LHCN-M2 (cell line): ENCODE data around the gene ANK3. TPM values are rescaled to one million over a fixed set of nuclear protein-coding genes. Genes with fewer than 3 reads are reported as not detected.
"Not testable (repeated sequence)": the region's sequence is repeated elsewhere in the genome, so short reads cannot be mapped to it uniquely, and the experiment has no call there.

Experiments
- DNase-seq: peaks from one replicate; pipeline ENCODE4 v3.0.0-alpha.2; 2012; ENCODE audit warnings: low read depth
- total RNA-seq: library from RNA; depleted of rRNA; stranded (reverse); fragments of >200 nt; gene quantifications from 2 replicates; pipeline ENCODE4 v1.2.3, GENCODE V29; 2014

ANK3 gene
- total RNA-seq, 1 experiment from 2014 or later = 4.5 TPM

DNA sequence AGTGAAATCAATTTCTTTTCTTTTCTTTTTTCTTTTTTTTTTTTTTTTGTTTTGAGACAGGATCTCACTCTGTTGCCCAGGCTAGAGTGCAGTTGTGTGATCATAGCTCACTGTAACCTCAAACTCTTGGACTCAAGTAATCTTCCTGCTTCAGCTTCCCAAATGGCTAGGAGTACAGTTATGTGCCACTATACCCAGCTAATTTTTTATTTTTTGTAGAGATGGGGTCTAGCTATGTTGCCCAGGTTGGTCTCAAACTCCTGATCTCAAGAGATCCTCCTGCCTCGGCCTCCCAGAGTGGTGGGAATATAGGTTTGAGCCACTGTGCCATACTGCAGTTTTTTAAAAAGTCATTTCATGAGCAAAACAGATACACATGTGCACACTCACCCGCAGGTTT lies 79.8 kb downstream of the ANK3 start:
- no peak for DNase-seq

DNA sequence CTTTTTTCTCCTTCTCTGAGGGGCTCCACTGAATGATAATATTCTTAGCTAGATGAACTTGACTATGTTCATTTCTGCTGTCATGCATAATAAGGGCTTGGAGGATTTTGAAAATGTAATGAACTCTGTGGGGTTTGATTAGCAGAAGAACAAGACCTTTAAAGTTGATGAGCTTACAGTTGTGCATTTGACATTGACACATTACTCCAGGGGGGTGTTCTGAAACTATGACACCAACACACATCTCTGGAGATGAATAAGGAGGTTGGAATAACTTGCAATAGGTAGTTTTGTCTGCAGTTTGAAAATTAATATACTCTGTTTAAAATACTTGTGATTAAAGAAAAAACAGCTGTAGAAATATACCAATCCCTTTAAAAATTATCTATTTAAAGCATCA lies 80.3 kb downstream of the ANK3 start:
- DNase-seq = no peak

DNA sequence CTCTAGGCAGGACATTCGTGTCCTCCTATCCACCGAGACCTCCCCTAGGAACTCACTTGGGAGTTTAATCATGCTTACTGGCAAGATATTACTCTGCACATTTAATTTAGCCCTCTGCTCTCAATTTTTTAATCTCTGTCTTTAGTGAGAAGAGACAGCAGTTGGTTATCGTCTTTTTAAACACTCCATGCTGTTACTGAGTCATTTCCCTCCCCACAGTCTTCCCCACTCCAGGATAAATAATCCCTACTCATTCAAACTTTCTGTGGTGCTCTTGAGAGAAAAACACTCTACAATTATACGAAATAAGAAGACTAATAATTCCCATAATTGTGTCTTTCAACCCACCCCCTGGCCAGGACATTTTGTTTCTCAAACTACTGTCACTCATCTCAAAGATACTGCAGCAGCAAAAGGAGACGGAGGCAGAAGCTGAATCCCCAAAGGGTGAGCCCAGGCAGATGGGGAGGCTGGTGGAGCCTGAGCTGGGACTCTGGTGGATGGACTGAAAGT lies 84.2 kb downstream of the ANK3 start:
- peak; percentile 31 for DNase-seq

GRCh38 chr10:60304829-60305379 lies 84.8 kb downstream of the ANK3 start:
- DNase-seq = no peak

DNA sequence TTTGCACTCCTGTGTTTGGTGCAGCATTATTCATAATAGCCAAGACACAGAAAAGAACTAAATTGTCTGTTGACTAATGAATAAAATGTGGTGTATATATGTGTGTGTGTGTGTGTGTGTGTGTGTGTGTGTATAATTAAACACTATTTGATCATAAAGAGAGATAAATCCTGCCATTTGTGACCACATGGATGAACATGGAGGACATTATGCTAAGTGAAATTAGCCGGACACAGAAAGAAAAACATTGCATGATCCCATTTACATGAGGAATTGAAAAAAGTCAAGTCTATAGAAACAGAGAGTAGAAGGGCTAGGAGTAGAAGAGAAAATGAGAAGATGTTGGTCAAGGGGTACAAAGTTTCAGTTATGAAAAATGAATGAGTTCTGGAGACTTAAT lies 85.9 kb downstream of the ANK3 start:
- DNase-seq = no peak

- DNase-seq = peak; percentile 91
Observed at GRCh38 chr10:60299961-60300883, 89.5 kb downstream of the ANK3 start.

GRCh38 chr10:60299390-60299778 lies 90.3 kb downstream of the ANK3 start:
- DNase-seq = no peak

GRCh38 chr10:60298408-60299389 lies 91.0 kb downstream of the ANK3 start:
- DNase-seq = no peak

- no peak for DNase-seq
Observed at GRCh38 chr10:60296073-60296472, 93.6 kb downstream of the ANK3 start.

GRCh38 chr10:60295028-60295937 lies 94.4 kb downstream of the ANK3 start:
- no peak for DNase-seq

DNA sequence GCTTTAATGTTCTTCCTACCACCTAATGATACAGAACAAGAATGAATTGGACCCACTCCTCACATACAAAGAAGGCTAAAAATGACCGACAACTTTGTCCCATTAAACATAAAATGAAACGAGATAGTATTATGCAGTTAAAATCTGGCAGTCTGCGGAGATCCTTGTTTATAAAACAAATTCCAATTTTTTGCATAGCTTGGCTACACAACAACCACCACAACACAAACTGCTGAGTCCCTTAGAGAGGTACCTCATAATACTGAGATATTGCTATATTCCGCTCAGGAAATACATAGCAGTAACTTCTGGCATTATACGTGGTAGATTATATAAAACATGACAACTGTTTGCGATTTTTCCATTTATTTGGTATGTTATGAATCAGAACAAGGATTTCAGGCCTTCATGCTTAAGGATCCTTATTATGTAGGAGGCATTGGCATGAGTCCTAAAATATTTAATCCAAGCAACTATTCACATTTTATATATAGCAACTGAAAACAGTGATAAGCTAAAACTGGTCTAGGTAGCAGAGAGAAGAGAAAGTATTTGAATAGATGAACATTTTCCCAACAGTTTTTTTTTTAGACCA lies 96.0 kb downstream of the ANK3 start:
- DNase-seq = no peak

DNA sequence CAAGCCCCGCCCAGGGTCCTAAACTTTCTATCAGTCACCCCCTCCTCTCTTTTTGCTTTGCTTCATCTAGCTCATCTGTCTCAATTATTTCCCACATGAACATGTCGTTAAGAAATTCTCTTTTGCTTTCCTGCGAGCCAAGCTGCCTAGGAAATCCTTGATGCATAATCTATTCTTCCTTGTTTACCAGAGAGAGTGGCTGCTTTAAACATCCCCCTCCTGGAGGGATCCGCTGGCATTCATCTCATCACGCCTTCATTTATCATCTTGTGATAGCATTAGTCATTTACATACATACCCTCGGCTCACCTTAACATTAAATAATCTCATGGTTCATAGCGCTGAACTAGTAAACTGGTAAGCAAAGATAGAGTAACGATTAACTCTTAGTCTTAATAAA lies 96.7 kb downstream of the ANK3 start:
- no peak for DNase-seq

GRCh38 chr10:60292536-60292935 lies 97.1 kb downstream of the ANK3 start:
- DNase-seq = not testable (repeated sequence)

DNA sequence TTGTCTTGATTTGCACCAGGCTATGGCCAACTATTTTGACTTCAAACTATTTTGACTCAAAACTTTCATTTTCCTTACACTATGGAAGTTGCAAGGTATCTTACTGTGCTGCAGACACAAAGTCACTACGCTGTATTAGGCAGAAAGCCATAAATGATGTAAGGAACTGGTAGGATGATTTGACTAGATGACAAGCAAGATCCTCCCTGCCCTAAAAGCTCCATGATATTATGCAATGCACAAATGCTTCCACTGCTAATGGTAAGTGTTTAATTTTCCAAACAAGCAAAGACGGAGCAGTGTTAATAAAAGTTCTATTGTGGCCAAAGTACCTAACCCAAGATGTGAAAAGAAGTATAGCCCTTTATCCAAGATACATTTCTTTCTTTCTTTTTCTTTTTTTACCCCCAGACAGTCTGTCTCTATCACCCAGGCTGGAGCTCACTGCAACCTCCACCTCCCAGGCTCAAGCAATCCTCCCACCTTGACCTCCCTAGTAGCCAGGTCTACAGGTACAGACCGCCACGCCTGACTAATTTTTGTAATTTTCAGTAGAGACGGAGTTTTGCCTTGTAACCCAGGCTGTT lies 98.2 kb downstream of the ANK3 start:
- DNase-seq = no peak

DNA sequence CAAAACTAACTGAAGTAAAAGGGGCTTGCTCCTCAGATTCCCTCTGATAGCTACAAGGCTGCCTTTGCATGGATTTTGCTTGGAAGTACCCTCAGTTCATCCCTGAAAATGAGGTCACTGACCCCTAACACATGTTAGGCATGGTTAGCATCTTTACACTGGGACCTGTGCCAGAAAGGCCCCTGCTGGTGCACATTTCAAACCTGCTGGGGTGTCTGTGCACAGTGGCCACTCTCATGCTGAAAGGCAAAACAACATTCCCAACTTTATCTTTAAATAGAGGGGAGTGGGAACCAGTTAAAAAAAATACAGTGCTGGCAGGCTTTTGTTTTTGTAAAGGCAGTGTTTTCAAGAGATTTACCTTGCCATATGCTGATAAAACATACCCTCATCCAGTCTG lies 99.1 kb downstream of the ANK3 start:
- DNase-seq = no peak

DNA sequence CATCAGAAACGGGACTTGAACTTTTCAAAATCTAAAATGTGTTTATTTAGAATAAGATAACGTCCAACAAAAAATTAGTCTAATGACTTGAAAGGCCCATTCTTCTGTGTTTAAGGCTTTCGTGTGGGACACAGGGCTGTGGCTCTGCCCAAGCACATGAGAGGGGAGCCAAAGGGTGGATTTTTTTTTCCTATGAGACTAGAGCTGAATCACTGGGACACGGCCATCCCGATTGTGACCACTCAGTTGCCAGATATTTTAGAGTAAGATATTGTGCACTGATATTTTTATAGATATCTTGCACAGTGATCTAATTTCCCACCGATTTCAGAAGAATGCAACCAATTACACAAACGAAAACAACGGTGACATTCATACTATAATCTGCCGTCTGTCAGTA lies 99.9 kb downstream of the ANK3 start:
- no peak for DNase-seq

DNA sequence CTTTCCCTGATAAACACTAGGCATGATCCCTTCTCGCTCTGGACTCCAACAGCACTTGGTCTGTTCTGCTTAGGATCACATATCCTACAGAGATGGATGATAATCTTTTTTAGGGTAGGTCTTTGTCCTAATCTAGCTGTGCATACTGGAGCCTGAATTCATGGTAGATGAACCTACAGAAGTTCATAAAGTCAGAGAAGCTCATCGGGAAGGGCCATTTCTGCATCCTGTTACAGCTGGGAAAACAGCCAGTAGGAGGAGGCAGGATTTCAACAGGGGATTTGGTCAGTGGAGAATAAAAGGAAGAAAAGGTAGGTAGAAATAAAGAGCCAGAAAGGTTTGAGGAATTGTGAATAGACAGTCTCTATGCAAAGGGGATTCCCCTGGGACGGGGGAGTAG lies 101.4 kb downstream of the ANK3 start:
- no peak for DNase-seq

DNA sequence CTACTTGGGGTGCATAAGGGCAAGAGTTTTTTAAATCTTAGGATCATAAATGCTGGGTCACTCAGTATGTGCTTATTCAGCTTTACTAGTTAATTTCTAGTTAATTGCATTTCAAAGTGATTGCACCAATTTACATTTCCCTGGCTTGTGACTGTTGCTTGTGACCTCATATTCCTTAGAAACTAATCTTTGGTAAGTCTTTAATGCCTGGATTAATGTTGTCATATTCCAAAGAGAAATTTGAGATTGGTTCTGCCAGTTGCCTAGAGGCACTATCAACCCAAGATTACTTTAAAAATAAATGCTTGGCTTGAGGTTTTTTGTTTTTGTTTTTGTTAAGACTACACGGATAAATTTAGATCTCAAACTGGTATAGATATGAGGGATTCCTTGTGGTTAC lies 103.1 kb downstream of the ANK3 start:
- peak; percentile 65 for DNase-seq

DNA sequence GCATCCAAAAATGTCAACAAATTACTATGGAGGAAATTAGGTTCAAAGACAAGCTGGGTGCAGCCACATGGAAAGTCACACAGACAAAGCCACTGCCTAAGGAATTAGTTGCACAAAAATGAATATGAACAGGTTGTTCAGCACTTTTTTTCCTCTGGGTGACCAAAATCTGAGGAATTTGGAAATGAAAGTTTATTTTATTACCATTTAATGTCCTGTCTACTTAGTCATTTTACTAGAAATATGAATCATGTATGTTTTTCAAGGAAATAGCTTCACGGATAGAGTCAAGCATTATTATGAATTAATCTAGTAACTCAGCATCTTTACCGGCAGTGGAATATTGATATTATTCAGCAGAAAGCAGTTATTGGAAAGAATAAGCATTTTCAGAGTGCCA lies 106.3 kb downstream of the ANK3 start:
- peak; percentile 59 for DNase-seq

GRCh38 chr10:60282771-60283353 lies 106.8 kb downstream of the ANK3 start:
- peak; percentile 85 for DNase-seq
